Glomerular visceral epithelial cell (primary cell): ENCODE measurements around the gene ZBTB48.
A peak's percentile ranks its signal among the peaks of the same experiment; 100 is the strongest.
"Not testable (repeated sequence)": the region's sequence is repeated elsewhere in the genome, so short reads cannot be mapped to it uniquely, and the experiment has no call there.

Experiments used
- DNase-seq: peaks from one replicate; pipeline ENCODE4 v3.0.0-alpha.2; 2016; ENCODE audit errors: extremely low spot score

The ZBTB48 gene

GRCh38 chr1:6591222-6591621 is 11.4 kb downstream of the ZBTB48 start:
- DNase-seq, result no peak

- DNase-seq, result no peak
Observed at GRCh38 chr1:6591644-6592043, 11.8 kb downstream of the ZBTB48 start.

- DNase-seq, result no peak
Observed at GRCh38 chr1:6592441-6592840, 12.6 kb downstream of the ZBTB48 start.

- no peak for DNase-seq
Observed at GRCh38 chr1:6592865-6593593, 13.2 kb downstream of the ZBTB48 start.

- no peak for DNase-seq
Observed at GRCh38 chr1:6593810-6594209, 14.0 kb downstream of the ZBTB48 start.

GRCh38 chr1:6594977-6595740 is 15.4 kb downstream of the ZBTB48 start:
- no peak for DNase-seq

- DNase-seq, result no peak
Observed at GRCh38 chr1:6596351-6596750, 16.6 kb downstream of the ZBTB48 start.

- no peak for DNase-seq
Observed at GRCh38 chr1:6596886-6597776, 17.3 kb downstream of the ZBTB48 start.

- no peak for DNase-seq
Observed at GRCh38 chr1:6597777-6598131, 18.0 kb downstream of the ZBTB48 start.

GRCh38 chr1:6599141-6599975 is 19.6 kb downstream of the ZBTB48 start:
- no peak for DNase-seq

GRCh38 chr1:6599991-6600390 is 20.2 kb downstream of the ZBTB48 start:
- DNase-seq, result not testable (repeated sequence)

- DNase-seq, result no peak
Observed at GRCh38 chr1:6600410-6601048, 20.7 kb downstream of the ZBTB48 start.

GRCh38 chr1:6601049-6601922 is 21.5 kb downstream of the ZBTB48 start:
- peak; percentile 85 for DNase-seq

GRCh38 chr1:6601923-6602668 is 22.3 kb downstream of the ZBTB48 start:
- peak; percentile 41 for DNase-seq

- DNase-seq, result peak; percentile 93
Observed at GRCh38 chr1:6602669-6603237, 23.0 kb downstream of the ZBTB48 start, which contains the start of gene KLHL21. TSS of gene KLHL21 (minus strand) at chr1:6602869. CDS start at chr1:6602817, 52 bp downstream.

GRCh38 chr1:6603238-6603914 is 23.6 kb downstream of the ZBTB48 start:
- DNase-seq, result peak; percentile 71

- peak; percentile 33 for DNase-seq
Observed at GRCh38 chr1:6603915-6604558, 24.2 kb downstream of the ZBTB48 start.
